Astrocyte (in vitro differentiated cells and primary cell): ENCODE measurements around the gene RAB6B. TPM values are rescaled to one million over a fixed set of nuclear protein-coding genes. Genes with fewer than 3 reads are reported as not detected.

Experiments
- DNase-seq: peaks from one replicate; pipeline ENCODE4 v3.0.0-alpha.2; 2010; ENCODE audit warnings: low read depth
- FAIRE-seq: peaks from 2 replicates; lab custom pipeline; 2011; peaks lifted over from hg19 to GRCh38; lab: Jason Lieb, UNC
- H2AFZ ChIP-seq: 2 replicates; pipeline ENCODE4 v1.6.0; 2012; ENCODE audit warnings: low read depth, low read length, inconsistent platforms
- H3K27ac ChIP-seq: 2 replicates; pipeline ENCODE4 v1.5.1; 2011; ENCODE audit warnings: low read depth, low read length, inconsistent platforms
- H3K27me3 ChIP-seq: 2 replicates; pipeline ENCODE4 v1.6.0; 2011; ENCODE audit warnings: low read length, inconsistent platforms; ENCODE audit not compliant: insufficient read depth
- H3K36me3 ChIP-seq: 2 replicates; pipeline ENCODE4 v1.5.1; 2011; ENCODE audit warnings: low read length, inconsistent platforms; ENCODE audit not compliant: insufficient read depth
- H3K4me1 ChIP-seq: 2 replicates; pipeline ENCODE4 v1.5.1; 2011; ENCODE audit warnings: low read length, inconsistent platforms; ENCODE audit not compliant: insufficient read depth
- H3K4me2 ChIP-seq: 2 replicates; pipeline ENCODE4 v1.6.0; 2012; ENCODE audit warnings: low read length, inconsistent platforms
- H3K4me3 ChIP-seq: 2 replicates; pipeline ENCODE4 v1.5.1; 2011; ENCODE audit warnings: low read depth, mild to moderate bottlenecking, low read length, inconsistent platforms; ENCODE audit not compliant: insufficient read depth
- H3K79me2 ChIP-seq: 2 replicates; pipeline ENCODE4 v1.6.0; 2012; ENCODE audit warnings: mild to moderate bottlenecking, low read length, inconsistent platforms; ENCODE audit not compliant: insufficient read depth
- H3K9ac ChIP-seq: 2 replicates; pipeline ENCODE4 v1.6.0; 2012; ENCODE audit warnings: mild to moderate bottlenecking, low read length, inconsistent platforms
- H3K9me3 ChIP-seq: 2 replicates; pipeline ENCODE4 v1.5.1; 2012; ENCODE audit warnings: low read depth, mild to moderate bottlenecking, low read length, inconsistent platforms; ENCODE audit not compliant: insufficient read depth
- H4K20me1 ChIP-seq: 2 replicates; pipeline ENCODE4 v1.6.0; 2012; ENCODE audit warnings: low read length, inconsistent platforms; ENCODE audit not compliant: insufficient read depth
- H3K27ac Mint-ChIP-seq: one replicate; pipeline ENCODE4 v1.8.0; 2021; ENCODE audit warnings: mild to moderate bottlenecking, mixed read lengths; ENCODE audit not compliant: unreplicated experiment
- H3K27me3 Mint-ChIP-seq: one replicate; pipeline ENCODE4 v1.8.0; 2021; ENCODE audit warnings: low read depth, mixed read lengths; ENCODE audit not compliant: unreplicated experiment
- H3K36me3 Mint-ChIP-seq: one replicate; pipeline ENCODE4 v1.8.0; 2021; ENCODE audit warnings: low read depth, mixed read lengths; ENCODE audit not compliant: unreplicated experiment
- H3K4me1 Mint-ChIP-seq: one replicate; pipeline ENCODE4 v1.8.0; 2021; ENCODE audit warnings: low read depth, mixed read lengths; ENCODE audit not compliant: unreplicated experiment
- H3K4me3 Mint-ChIP-seq: one replicate; pipeline ENCODE4 v1.8.0; 2021; ENCODE audit warnings: mild to moderate bottlenecking, moderate library complexity, mixed read lengths; ENCODE audit not compliant: unreplicated experiment
- H3K9me3 Mint-ChIP-seq: one replicate; pipeline ENCODE4 v1.8.0; 2021; ENCODE audit warnings: mild to moderate bottlenecking, mixed read lengths; ENCODE audit not compliant: unreplicated experiment
- EZH2 ChIP-seq: IDR thresholded peaks from 2 replicates; pipeline ENCODE4 v1.6.1; 2012; ENCODE audit warnings: mild to moderate bottlenecking, low read length, inconsistent platforms; ENCODE audit not compliant: insufficient read depth
- total RNA-seq: library from RNA; stranded (reverse); gene quantifications from 2 replicates; pipeline ENCODE4 v1.2.1, GENCODE V29; 2021
- TF ChIP-seq, protein P1 (sequence below): IDR thresholded peaks from 2 replicates; pipeline ENCODE4 v1.5.1; 2011; ENCODE audit warnings: low read depth, mild to moderate bottlenecking, inconsistent platforms, low read length, moderate library complexity; ENCODE audit not compliant: insufficient read depth

RAB6B gene
- total RNA-seq, 1 donor from 2014 or later: 61.8 TPM

DNA sequence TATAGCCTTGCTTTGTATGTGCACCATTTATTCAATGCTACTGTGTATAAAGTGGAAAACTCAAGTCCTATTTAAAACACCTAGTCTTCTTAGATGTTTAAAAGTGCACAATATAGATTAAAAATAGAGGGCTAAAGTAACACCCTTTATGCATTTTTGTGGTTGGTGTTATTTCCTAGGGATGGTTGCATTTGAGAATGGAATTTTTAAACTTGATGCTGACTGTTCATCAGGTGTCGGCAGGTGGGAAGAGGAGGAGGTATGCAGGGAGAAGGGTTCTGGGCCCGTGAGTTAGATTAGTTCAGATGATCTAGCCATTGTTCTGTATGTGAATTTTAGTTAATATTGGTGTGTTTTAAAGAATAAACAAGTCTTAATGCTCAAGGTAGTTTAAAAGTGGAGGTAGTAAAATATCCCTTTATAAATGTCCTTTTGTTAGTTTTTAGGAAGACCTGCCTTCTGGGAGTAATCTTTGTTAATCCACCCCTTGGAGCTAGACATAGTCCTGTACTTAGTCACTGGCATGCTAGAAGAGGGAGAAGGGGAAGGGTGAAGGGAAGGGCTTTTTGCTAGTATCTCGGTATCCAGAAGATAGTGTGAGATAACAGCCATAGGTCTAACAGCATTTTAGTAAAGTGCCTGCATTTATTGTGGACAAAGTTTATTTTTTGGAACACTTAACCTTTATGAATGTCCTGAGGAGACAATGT lies 98.1 kb downstream of the RAB6B start:
- Histone ChIP-seq H3K4me2 (no peak overlapping the region), H3K4me3 (no peak overlapping the region), H3K9me3 (no peaks in the 10 kb centered on the region), H3K79me2 (no peaks in the 10 kb centered on the region), H3K27ac (no peak overlapping the region), H3K9ac (no peak overlapping the region), H2AFZ (no peak overlapping the region), H3K36me3 (no peaks in the 10 kb centered on the region), H4K20me1 (no peaks in the 10 kb centered on the region), H3K27me3 (peaks cover 3% of the 10 kb centered on the region), H3K4me1 (no peaks in the 10 kb centered on the region)
- TF ChIP-seq, protein P1, sequence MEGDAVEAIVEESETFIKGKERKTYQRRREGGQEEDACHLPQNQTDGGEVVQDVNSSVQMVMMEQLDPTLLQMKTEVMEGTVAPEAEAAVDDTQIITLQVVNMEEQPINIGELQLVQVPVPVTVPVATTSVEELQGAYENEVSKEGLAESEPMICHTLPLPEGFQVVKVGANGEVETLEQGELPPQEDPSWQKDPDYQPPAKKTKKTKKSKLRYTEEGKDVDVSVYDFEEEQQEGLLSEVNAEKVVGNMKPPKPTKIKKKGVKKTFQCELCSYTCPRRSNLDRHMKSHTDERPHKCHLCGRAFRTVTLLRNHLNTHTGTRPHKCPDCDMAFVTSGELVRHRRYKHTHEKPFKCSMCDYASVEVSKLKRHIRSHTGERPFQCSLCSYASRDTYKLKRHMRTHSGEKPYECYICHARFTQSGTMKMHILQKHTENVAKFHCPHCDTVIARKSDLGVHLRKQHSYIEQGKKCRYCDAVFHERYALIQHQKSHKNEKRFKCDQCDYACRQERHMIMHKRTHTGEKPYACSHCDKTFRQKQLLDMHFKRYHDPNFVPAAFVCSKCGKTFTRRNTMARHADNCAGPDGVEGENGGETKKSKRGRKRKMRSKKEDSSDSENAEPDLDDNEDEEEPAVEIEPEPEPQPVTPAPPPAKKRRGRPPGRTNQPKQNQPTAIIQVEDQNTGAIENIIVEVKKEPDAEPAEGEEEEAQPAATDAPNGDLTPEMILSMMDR: no peak
- TF ChIP-seq EZH2: no peak
- H3K36me3 Mint-ChIP-seq: no peaks in the 10 kb centered on the region
- H3K4me3 Mint-ChIP-seq: no peak overlapping the region
- H3K27ac Mint-ChIP-seq: no peak overlapping the region
- FAIRE-seq (no peak), DNase-seq (no peak)
- H3K27me3 Mint-ChIP-seq: peaks cover 8% of the 10 kb centered on the region
- H3K9me3 Mint-ChIP-seq: peaks cover 7% of the 10 kb centered on the region
- H3K4me1 Mint-ChIP-seq: peaks cover 6% of the 10 kb centered on the region

DNA sequence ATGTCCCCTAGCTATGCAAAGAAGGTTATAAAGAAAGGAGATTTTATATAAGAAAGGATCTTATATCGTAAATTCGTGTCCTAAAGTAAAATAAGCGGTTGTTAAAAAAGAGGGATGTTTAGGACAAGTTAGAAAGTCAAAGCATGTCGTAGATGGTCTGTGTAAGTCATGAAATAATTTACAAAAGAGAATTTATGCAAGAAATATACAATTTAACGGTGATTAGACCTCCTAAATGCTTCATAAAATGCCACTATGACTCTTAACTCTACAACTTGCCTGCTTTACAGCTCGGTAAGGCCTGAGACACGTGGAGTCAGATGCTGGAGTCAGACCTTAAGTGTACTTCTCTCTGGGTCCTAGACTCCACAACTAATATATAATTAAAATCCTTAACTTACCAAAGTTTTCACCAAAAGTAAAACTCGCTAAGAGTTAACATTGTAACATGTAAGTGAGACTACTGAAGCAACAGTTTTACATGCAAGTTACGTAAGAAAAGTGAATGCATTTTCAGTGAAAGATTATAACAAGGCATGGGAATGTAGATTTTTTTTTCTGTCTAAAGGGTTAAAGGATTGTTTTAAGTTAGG lies 103.4 kb downstream of the RAB6B start:
- Mint-ChIP-seq H3K27ac (no peak overlapping the region), H3K4me1 (no peaks in the 10 kb centered on the region), H3K4me3 (no peak overlapping the region), H3K27me3 (no peaks in the 10 kb centered on the region), H3K36me3 (no peaks in the 10 kb centered on the region), H3K9me3 (peaks cover 14% of the 10 kb centered on the region)
- no peaks in the 10 kb centered on the region for H3K36me3 ChIP-seq
- H3K9ac ChIP-seq: no peak overlapping the region
- no peaks in the 10 kb centered on the region for H3K79me2 ChIP-seq
- peaks cover 8% of the 10 kb centered on the region for H3K9me3 ChIP-seq
- no peak overlapping the region for H3K27ac ChIP-seq
- no peak for DNase-seq
- no peaks in the 10 kb centered on the region for H4K20me1 ChIP-seq
- no peak overlapping the region for H3K4me3 ChIP-seq
- no peaks in the 10 kb centered on the region for H3K27me3 ChIP-seq
- no peak for FAIRE-seq
- H3K4me1 ChIP-seq: no peaks in the 10 kb centered on the region
- H2AFZ ChIP-seq: no peak overlapping the region
- H3K4me2 ChIP-seq: no peak overlapping the region
- TF ChIP-seq, protein P1: no peak
- no peak for TF ChIP-seq EZH2

DNA sequence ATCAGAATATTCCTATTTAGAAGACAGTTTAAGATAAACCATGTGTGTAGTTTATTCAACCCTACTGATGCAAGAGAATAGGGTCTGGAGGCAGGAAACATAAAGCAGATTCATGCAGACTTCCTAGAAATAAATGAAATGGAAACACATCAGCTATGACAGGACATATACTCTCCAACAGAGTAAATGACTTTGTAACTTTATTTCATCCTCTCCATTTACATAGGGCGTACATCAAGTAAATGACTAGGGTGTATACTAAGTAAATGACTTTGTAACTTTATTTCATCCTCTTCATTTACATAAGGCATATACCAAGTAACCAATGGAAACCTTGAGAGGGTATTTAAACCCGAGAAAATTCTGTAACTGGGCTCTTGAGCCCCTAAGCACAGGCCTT lies 107.7 kb downstream of the RAB6B start:
- no peak overlapping the region for H3K4me2 ChIP-seq
- peaks cover 12% of the 10 kb centered on the region for H3K9me3 ChIP-seq
- Mint-ChIP-seq H3K27me3 (no peaks in the 10 kb centered on the region), H3K4me3 (no peak overlapping the region), H3K36me3 (no peaks in the 10 kb centered on the region), H3K9me3 (peaks cover 8% of the 10 kb centered on the region), H3K4me1 (no peaks in the 10 kb centered on the region), H3K27ac (no peak overlapping the region)
- no peak overlapping the region for H2AFZ ChIP-seq
- TF ChIP-seq EZH2: no peak
- TF ChIP-seq, protein P1: no peak
- no peaks in the 10 kb centered on the region for H3K36me3 ChIP-seq
- H4K20me1 ChIP-seq: no peaks in the 10 kb centered on the region
- DNase-seq (no peak), FAIRE-seq (no peak)
- H3K4me1 ChIP-seq: no peaks in the 10 kb centered on the region
- H3K4me3 ChIP-seq: no peak overlapping the region
- no peak overlapping the region for H3K27ac ChIP-seq
- H3K9ac ChIP-seq: no peak overlapping the region
- no peaks in the 10 kb centered on the region for H3K79me2 ChIP-seq
- H3K27me3 ChIP-seq: no peaks in the 10 kb centered on the region
